Ectodermal cell (in vitro differentiated cells): ENCODE data around the gene XPO6.

Experiments
- H3K27ac ChIP-seq: 2 replicates; pipeline ENCODE4 v1.7.0; 2013; ENCODE audit warnings: mild to moderate bottlenecking, low read depth, low read length; ENCODE audit not compliant: insufficient read depth, poor library complexity, severe bottlenecking
- H3K27me3 ChIP-seq: 2 replicates; pipeline ENCODE4 v1.7.0; 2013; ENCODE audit warnings: mild to moderate bottlenecking, low read length; ENCODE audit not compliant: insufficient read depth, control insufficient read depth, poor library complexity, severe bottlenecking
- H3K36me3 ChIP-seq: one replicate; pipeline ENCODE4 v1.7.0; 2013; ENCODE audit warnings: low read length; ENCODE audit not compliant: control insufficient read depth, insufficient read depth
- H3K4me1 ChIP-seq: one replicate; pipeline ENCODE4 v1.7.0; 2013; ENCODE audit warnings: low read length; ENCODE audit not compliant: control insufficient read depth, insufficient read depth
- H3K4me3 ChIP-seq: 2 replicates; pipeline ENCODE4 v1.7.0; 2013; ENCODE audit warnings: low read depth, low read length, control low read depth; ENCODE audit not compliant: insufficient read depth
- H3K9me3 ChIP-seq: 2 replicates; pipeline ENCODE4 v1.7.0; 2013; ENCODE audit warnings: mild to moderate bottlenecking, low read length, moderate library complexity; ENCODE audit not compliant: control insufficient read depth
- WGBS, 2 experiments: methylation state at CpG; one replicate each; pipeline ENCODE4 v1.1.7; 2013; ENCODE audit warnings: missing lambda C conversion rate in 2 of 2; 5-methylcytosine and 5-hydroxymethylcytosine counted together

XPO6 gene

DNA sequence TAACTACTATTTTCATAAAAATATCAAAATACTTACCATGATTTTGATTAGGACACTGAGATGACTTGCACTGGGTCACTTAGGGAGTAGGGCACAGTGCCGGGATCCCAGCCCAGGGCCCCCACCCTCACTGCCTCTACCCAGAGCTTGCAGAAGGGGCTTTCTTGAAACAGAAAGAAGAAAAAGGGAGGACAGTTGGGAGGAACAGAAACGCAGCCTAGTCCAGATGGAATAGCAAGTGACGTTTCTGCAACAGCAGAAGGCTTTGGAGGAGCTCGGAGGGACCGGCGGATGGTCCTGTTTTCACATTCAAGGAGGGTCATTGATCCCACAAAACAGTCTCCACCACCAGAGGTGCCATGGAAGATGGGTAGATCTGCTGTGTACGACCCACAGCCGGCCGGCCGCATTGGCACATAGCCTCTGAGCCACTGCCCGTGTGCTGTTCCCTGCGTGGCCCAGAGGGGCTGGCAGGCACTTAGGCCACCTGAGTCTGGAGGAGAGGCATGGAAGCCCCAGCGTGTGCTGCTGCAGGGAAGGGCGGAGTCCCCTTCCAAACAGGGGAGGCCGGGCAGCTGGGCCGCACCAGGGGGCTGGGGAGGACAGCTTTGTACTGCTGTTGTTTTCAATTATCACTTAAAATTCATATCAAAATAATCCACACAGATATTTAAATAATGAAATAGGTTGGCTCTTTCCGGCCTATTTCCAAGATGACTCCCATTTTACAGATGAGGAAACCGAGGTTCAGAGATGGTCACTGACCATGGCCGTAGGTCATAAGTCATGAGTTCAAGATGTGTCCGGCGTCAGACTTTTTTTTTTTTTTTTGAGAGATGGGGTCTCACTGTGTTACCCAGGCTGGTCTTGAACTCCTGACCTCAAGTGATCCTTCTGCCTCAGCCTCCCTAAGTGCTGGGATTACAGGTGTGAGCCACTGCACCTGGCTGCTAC, 125.3 kb downstream of the XPO6 start:
- WGBS, 2 experiments: 91 to 92% methylated on average over 20 to 21 of the region's 21 CpGs
- no peaks in the 10 kb centered on the region for H3K4me1 ChIP-seq

GRCh38 chr16:28085389-28086171, 126.2 kb downstream of the XPO6 start:
- Histone ChIP-seq H3K9me3 (no peaks in the 10 kb centered on the region), H3K4me3 (no peak overlapping the region), H3K27me3 (no peaks in the 10 kb centered on the region), H3K4me1 (no peaks in the 10 kb centered on the region), H3K36me3 (no peaks in the 10 kb centered on the region), H3K27ac (no peak overlapping the region)
- 87 to 89% methylated on average over 12 of the region's 12 CpGs for WGBS, 2 experiments

More for the DNA sequence above, 125.3 kb downstream of the XPO6 start:
- no peaks in the 10 kb centered on the region for H3K27me3 ChIP-seq
- H3K27ac ChIP-seq: no peak overlapping the region
- no peaks in the 10 kb centered on the region for H3K9me3 ChIP-seq
- H3K4me3 ChIP-seq: no peak overlapping the region
- no peaks in the 10 kb centered on the region for H3K36me3 ChIP-seq

DNA sequence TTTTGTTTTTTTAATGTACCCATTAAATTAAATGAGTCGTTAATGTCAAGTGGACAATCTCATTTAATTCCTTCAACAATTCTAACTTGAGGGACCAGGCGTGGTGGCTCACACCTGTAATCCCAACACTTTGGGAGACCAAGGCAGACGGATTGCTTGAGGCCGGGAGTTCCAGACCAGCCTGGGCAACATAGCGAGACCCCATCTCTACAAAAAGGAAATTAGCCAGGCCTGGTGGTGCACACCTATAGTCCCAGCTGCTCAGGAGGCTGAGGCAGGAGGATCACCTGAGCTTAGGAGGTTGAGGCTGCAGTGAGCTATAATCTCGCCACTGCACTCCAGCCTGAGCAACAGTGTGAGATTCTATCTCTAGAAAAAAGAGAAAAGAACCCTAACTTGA, 127.6 kb downstream of the XPO6 start:
- H3K36me3 ChIP-seq: no peaks in the 10 kb centered on the region
- WGBS, 2 experiments: 90 to 94% methylated on average over 6 of the region's 6 CpGs

GRCh38 chr16:28082624-28083023, 129.1 kb downstream of the XPO6 start:
- no peak overlapping the region for H3K4me3 ChIP-seq
- no peaks in the 10 kb centered on the region for H3K36me3 ChIP-seq
- no peaks in the 10 kb centered on the region for H3K27me3 ChIP-seq
- no peaks in the 10 kb centered on the region for H3K9me3 ChIP-seq
- no peaks in the 10 kb centered on the region for H3K4me1 ChIP-seq
- H3K27ac ChIP-seq: no peak overlapping the region
- WGBS, 2 experiments: 86 to 90% methylated on average over 13 of the region's 13 CpGs

More for the DNA sequence above, 127.6 kb downstream of the XPO6 start:
- no peaks in the 10 kb centered on the region for H3K27me3 ChIP-seq
- no peak overlapping the region for H3K27ac ChIP-seq
- no peak overlapping the region for H3K4me3 ChIP-seq
- no peaks in the 10 kb centered on the region for H3K4me1 ChIP-seq
- H3K9me3 ChIP-seq: no peaks in the 10 kb centered on the region

DNA sequence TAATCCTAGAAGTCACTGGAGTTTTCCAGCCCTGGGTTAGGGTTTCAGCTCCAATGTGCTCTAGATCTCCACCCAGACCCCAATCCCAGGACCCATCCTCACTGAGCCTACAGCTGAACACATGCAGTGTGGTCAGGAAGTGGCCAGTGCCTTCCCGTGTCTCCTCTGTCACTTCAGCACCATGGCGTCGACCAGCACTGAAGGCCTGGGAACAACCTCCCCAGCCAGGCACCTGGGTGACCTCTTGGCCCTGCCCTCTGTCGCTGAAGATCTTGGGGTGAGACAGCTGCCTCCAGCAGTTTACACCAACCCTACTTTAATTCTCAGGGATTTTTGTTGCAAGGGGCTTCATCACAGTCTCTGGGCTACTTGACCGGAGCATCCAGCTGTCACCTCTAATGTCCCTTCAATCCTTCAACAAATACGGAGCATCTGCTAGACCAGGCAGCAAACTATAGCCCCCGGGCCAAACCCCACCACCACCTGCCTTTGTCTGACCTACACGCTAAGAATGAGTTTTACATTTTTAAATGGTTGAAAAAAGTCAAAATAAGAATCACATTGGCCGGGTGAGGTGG, 130.3 kb downstream of the XPO6 start:
- Histone ChIP-seq H3K4me3 (no peak overlapping the region), H3K4me1 (no peaks in the 10 kb centered on the region), H3K27me3 (no peaks in the 10 kb centered on the region), H3K36me3 (no peaks in the 10 kb centered on the region), H3K27ac (no peak overlapping the region), H3K9me3 (no peaks in the 10 kb centered on the region)
- 87 to 90% methylated on average over 9 of the region's 9 CpGs for WGBS, 2 experiments

DNA sequence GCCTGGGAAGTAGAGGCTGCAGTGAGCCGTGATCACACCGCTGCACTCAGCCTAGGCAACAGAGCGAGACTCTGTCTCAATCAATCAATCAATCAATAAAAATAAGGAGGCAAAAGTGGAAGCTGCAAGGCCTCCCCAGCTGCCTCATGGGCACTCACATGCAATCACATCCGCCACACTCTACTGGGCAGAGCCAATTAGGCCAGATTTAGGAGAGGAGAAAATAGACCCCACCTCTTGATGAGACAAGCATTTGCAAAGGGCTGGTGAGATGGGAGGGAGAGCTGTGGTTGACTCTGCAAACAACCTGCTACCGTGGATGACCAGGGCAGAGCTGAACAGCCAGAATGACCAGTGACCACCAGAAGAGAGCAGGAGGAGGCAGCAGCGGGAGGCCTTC, 133.5 kb downstream of the XPO6 start:
- Histone ChIP-seq H3K4me3 (no peak overlapping the region), H3K9me3 (no peaks in the 10 kb centered on the region), H3K4me1 (no peaks in the 10 kb centered on the region), H3K27me3 (no peaks in the 10 kb centered on the region), H3K27ac (no peak overlapping the region), H3K36me3 (no peaks in the 10 kb centered on the region)
- WGBS, 2 experiments: 89 to 93% methylated on average over 6 of the region's 6 CpGs

GRCh38 chr16:28073836-28074235, 137.9 kb downstream of the XPO6 start:
- Histone ChIP-seq H3K4me1 (no peaks in the 10 kb centered on the region), H3K27ac (no peak overlapping the region), H3K36me3 (no peaks in the 10 kb centered on the region), H3K9me3 (no peaks in the 10 kb centered on the region), H3K4me3 (no peak overlapping the region), H3K27me3 (no peaks in the 10 kb centered on the region)
- 95 to 96% methylated on average over 6 of the region's 6 CpGs for WGBS, 2 experiments

GRCh38 chr16:28072087-28072486, 139.7 kb downstream of the XPO6 start:
- no peaks in the 10 kb centered on the region for H3K36me3 ChIP-seq
- 62 to 67% methylated on average over 4 of the region's 4 CpGs for WGBS, 2 experiments
- H3K27me3 ChIP-seq: peaks cover under 1% of the 10 kb centered on the region
- H3K4me3 ChIP-seq: no peak overlapping the region
- H3K4me1 ChIP-seq: no peaks in the 10 kb centered on the region
- H3K27ac ChIP-seq: no peak overlapping the region
- H3K9me3 ChIP-seq: no peaks in the 10 kb centered on the region

- WGBS, 2 experiments: 80 to 84% methylated on average over 31 of the region's 31 CpGs
- H3K4me3 ChIP-seq: no peak overlapping the region
- H3K27me3 ChIP-seq: peaks cover 17% of the 10 kb centered on the region
- H3K36me3 ChIP-seq: no peaks in the 10 kb centered on the region
- H3K9me3 ChIP-seq: no peaks in the 10 kb centered on the region
- H3K4me1 ChIP-seq: no peaks in the 10 kb centered on the region
- no peak overlapping the region for H3K27ac ChIP-seq
These were observed 141.6 kb downstream of the XPO6 start for GRCh38 chr16:28069971-28070794.
